Endothelial cell of umbilical vein (primary cell): ENCODE measurements around the gene NIPA2.

Experiments used
- CTCF ChIP-seq, 2 donors: IDR thresholded peaks; 1 replicate in 1 of 2; 2 replicates in 1 of 2; pipeline ENCODE4 v1.5.1; 2011; ENCODE audit warnings: low read length in 2 of 2, mild to moderate bottlenecking in 2 of 2, moderate library complexity in 2 of 2, control low read depth in 1 of 2, inconsistent platforms in 1 of 2, low read depth in 1 of 2; ENCODE audit not compliant: insufficient read depth in 1 of 2; ENCODE audit errors: extremely low read depth in 1 of 2
- FOS ChIP-seq: IDR thresholded peaks from 2 replicates; pipeline ENCODE4 v1.6.1; 2011; ENCODE audit warnings: mild to moderate bottlenecking, low read length, moderate library complexity, borderline replicate concordance; ENCODE audit not compliant: insufficient read depth
- POLR2A ChIP-seq: IDR thresholded peaks from 2 replicates; pipeline ENCODE4 v1.6.1; 2012; ENCODE audit warnings: low read depth, mild to moderate bottlenecking, control low read depth, low read length
- POLR2AphosphoS5 ChIP-seq: IDR thresholded peaks from 2 replicates; pipeline ENCODE4 v1.6.1; 2012; ENCODE audit warnings: low read depth, mild to moderate bottlenecking, control low read depth, low read length, moderate library complexity; ENCODE audit not compliant: insufficient read depth

GRCh38 chr15:22844421-22845288, 6.2 kb downstream of the NIPA2 start:
- TF ChIP-seq CTCF (IDR thresholded peaks at IDR 0.05; ENCODE audit: extremely low read depth in 1 of 2, insufficient read depth in 1 of 2, low read depth in 1 of 2, low read length in 2 of 2) (no peak), FOS (no peak), POLR2AphosphoS5 (no peak), POLR2A (no peak)
